ENCODE measurements around the gene NIN. TPM values are rescaled to one million over a fixed set of nuclear protein-coding genes. Genes with fewer than 3 reads are reported as not detected.

The NIN gene
- total RNA-seq, 1 donor from 2014 or later = 40.3 TPM

DNA sequence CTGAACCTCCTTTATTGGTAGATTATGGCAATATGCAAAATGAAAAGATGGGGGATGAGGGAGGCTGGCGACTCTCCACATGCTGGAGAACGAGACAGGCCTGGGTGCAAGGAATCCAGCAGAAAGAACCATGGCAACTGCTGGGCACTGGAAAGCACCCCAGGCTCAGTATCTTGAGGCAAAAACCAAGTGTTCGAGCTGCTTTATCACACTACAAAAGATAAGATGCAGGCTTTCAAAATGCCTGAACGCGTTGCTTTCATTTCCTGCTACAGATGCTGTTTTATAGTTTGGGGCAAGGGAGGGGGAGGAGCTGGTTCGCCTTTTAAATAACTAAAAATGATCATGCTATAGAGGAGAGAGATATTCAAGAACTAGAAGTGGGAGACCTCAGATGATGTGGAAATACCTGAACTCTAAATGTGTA lies 38.9 kb downstream of the NIN start:
- no peak for DNase-seq (ENCODE audit: low spot score)

DNA sequence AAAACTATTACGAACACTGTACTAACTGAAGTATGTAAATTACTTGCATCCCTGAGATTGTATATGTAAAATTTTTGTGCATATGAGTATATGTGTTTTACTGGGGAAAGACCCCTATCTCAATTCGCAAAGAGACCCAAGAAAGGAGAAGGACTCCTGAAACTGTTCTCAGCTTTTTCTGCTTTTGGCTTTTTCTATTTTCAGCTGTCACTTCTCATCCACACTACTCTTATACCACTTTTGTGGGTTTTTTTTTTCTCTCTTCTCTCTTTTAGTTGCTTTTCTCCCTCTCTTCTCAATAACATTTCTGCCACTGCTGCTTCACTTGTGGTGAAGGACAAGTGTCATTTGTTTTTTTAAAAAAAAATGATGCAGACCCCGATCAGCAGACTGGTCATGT lies 39.8 kb downstream of the NIN start:
- DNase-seq (ENCODE audit: low spot score) = no peak

DNA sequence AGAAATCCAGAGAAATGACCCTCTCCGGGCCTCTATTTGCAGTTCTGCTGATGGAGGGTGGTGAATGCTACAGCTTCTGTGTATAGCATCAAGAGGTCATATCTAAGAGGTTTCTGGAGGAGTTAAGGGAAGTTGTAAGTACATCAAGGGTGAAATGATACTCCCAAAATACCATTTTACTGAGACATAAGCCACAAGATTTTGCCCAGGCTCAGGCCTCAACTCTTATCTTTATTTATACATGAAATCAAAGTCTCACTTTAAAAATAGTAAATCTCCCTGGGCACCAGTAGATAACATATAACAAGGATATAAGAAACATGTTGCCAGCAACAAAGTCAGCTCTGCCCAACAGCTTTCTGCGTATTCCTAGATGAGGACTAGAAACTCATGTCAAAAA lies 40.4 kb downstream of the NIN start:
- DNase-seq (ENCODE audit: low spot score) = no peak

DNA sequence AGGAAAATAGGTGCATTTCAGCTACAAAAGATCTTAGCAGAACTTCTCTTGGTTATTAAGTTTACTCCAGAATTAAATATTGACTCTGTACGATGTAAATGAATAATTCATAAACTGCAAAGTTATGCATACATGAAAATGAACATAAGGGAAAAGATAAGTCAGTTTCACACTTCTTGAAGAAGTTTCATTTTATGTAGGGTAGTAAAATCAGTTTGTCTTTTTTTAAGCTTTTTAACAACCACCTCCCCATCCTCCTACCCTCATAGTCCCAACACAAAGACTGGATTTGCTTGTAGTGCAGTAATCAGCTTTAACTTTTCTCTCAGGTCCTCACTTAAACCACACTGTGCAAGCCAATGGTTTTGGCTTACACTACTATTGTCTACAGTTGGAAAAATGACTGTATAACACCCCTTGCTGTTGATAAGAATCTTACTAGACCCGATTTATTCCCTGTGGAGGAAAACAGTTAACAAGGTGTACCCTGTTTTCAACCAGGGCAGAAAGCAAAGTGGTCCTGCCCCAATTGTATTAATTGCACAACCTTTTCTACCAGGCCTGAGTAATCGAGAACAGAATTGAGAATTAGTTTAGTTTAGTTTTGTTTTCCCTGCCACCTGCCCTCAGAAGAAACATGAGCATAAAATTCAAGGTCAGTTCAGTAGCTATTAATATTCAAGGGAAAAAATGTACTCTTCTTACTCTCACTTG lies 44.1 kb downstream of the NIN start:
- no peak for DNase-seq (ENCODE audit: low spot score)

DNA sequence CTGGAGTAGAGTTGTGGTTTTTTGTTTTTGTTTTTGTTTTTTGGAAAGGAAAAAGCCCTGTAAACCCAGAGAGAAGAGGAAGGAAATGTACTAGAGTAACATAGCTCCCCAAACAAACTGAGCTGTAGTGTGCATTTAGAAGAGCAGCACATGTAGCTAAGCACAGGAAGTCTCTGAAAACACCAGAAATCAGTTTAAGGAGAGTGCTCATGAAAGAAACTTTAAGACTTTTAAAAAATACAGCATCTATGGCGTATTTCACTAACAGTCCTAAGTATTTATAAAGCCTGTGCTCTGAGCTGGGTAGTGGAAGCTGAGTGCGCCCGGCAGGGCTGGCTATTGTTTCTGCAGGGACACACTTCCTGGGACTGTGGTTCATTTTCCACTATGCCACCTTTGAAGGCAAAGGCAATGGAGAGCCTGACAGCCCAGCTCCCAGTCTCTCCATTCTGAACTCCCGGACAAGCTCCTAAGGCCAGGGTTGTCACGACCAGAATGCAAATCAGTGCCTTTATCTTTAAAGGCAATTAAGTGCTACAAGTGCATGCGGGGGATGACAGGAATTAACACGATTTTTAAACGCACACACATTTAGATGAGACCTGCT lies 45.4 kb downstream of the NIN start:
- no peak for DNase-seq (ENCODE audit: low spot score)

DNA sequence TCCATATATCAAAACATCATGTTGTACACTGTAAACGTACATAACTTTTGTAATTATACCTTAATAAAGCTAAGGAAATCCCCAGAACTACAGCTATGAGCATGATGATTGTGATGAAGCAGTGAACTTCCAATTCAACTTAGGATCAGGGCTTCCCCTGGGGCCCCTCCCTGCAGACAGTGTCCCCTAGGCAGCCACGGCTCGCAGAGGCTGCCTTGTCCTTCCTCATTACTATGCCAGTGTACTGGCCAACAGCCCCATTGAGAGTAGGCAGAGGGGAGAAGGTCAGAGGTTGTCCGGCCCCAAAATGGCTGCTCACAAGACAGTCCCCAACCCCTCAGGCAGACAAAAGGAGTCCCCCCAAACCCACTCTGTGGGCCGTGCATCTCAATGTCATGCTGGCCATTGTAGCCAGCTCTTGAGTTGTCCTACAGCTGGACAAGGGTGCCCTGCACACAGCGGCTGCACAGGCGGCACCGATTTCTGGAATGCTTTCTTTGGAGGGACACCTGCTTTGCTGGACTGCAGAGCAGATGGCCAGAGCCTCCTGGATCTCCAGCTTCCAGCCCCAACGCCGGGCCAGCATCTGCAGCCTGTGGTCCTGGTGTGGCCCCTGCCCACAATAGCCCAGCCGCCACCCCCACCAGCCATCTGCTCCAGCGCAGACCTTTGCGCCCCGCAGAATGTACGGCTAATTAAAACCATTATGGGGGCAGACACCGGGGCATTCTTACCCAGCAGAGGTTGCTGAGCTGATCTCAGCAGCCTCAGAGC lies 46.1 kb downstream of the NIN start:
- no peak for DNase-seq (ENCODE audit: low spot score)

DNA sequence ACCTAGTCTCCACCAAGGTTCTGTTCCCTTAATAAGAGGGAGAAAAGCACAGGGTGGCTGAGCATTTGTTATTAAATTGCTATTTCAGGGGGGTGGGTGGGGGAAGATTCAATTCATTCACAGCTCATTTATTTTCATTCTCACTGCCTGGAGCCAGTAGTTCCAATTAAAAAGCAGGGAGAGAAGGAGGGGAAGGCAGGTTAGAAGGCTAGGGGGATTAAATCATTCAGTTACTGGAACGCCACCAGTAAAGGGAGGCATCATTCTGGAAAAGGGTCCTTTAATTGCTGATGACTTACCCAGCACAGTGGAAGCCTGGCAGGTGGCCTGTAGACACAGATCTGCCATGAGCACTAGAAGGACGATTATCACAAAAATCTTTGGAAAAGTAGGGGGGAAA lies 47.4 kb downstream of the NIN start:
- DNase-seq (ENCODE audit: low spot score) = no peak

DNA sequence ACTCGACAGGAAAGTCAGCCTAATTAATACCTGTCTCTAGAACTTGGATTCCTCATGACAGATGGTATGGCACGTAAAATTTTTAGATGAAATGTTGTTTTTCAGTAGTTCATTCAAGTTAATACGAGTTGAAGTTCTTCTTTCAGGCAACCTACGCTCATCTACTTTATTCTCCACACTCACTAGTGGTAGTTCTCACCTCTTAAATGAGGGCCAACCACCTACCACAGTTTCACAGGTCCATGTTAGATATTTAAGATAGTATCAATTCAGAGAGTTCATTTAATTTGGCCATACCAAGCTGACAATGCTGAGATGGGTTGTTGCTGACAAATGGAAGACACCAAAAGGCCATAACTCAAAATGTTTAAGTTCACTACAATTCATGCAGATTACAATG lies 50.6 kb downstream of the NIN start:
- DNase-seq (ENCODE audit: low spot score) = no peak

DNA sequence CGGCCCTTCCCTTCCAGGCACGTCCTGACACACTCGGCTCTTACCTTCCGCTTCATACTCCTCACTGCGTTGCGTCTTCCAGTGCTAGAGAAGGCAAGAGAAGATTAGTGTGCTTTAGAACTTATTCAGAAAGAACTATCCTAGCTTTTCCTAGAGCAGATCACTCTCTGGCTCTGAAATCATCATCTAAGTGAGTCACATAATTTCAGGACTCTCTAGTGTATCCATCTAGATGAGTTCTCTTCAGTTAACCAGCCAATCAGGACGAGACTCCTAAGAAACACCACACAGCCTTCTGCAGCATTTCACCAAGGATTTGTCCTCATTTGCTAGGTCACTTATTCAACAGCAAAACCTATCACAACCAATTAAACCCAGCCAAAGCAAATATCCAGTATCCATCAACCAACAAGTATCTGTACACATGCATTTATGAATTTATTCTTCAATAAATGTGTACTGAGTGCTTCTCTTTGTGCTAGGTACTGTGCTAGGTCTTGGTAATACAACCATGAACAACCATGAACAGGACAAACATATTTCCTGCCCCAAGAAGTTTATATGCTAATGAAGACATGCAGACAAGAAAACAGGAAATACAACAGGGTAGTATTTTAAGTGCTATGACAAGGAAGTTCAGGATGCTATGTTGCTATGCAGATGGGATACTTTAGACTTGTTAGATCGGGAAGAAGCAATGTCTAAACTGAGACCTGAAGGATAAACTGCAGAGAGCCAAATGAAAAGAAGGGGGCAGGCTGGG lies 52.1 kb downstream of the NIN start:
- no peak for DNase-seq (ENCODE audit: low spot score)

DNA sequence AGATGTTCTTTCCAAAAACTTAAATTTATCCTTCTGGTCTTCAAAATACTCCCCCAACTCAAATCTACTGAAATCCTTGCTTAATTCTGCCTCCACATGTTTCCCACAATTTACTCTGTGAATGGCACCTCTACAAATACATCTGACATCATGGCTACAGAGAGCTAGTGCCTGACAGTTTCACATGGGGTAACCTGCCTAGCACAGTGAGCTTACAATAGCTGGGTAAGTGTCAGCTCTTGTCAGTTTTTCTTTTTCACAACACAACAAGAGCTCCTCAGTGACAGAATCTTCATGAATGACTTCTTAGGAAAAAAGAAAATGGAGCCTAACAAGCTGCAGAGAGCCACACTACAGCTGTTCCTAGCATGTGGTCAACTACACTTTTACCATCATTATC lies 54.4 kb downstream of the NIN start:
- DNase-seq (ENCODE audit: low spot score) = no peak

DNA sequence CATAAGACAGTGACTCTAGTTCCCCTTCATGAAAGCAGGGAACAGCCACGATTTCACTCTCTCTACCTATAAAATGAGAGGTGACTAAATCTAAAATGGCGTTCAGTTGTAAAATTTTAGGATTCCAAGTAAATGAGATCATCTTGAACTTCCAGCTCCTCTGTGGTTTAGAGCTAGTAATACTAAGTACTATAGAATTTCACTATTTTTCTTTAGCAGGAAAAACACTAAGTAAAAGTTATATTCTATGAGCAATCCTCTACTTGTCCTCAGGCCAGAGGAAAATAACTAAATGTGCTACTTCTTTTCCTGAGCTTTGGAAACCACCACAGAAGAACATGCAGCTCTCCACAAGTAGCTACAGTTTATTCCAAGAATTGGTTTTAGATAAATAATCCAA lies 55.6 kb downstream of the NIN start:
- no peak for DNase-seq (ENCODE audit: low spot score)

DNA sequence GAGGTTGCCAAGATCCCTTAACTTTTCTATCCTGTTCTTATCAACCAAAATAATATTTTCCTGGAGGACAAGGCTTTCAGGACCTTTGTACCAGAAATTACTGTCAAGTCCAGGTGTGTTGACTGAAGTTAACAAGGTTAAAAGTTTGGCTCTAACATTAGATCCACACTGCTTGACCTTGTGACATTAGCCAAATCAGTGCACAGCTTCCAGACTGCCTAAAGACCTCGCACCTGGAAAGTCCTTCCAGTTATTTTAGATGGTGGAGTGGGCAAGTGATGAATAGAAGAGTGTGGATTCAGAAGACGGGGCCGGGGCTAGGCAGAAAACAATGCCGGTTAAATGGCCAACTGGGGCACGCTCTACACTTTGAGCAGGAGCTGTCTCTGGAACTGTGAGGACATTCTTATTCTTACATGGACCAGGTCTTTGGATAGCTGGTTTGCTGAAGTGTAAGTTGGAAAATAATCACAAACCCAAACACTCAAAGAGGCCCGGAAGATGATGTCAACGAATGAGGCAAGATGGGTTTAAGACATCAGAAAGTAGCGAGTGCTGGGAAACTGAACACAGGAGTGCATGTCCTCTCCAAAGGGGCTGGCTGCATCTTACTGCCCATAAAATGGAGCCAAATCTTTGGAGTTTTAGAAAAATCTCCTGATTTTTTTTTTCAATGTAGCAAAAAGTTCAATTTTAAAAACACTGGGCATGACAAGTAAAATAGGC lies 56.3 kb downstream of the NIN start:
- DNase-seq (ENCODE audit: low spot score) = no peak

DNA sequence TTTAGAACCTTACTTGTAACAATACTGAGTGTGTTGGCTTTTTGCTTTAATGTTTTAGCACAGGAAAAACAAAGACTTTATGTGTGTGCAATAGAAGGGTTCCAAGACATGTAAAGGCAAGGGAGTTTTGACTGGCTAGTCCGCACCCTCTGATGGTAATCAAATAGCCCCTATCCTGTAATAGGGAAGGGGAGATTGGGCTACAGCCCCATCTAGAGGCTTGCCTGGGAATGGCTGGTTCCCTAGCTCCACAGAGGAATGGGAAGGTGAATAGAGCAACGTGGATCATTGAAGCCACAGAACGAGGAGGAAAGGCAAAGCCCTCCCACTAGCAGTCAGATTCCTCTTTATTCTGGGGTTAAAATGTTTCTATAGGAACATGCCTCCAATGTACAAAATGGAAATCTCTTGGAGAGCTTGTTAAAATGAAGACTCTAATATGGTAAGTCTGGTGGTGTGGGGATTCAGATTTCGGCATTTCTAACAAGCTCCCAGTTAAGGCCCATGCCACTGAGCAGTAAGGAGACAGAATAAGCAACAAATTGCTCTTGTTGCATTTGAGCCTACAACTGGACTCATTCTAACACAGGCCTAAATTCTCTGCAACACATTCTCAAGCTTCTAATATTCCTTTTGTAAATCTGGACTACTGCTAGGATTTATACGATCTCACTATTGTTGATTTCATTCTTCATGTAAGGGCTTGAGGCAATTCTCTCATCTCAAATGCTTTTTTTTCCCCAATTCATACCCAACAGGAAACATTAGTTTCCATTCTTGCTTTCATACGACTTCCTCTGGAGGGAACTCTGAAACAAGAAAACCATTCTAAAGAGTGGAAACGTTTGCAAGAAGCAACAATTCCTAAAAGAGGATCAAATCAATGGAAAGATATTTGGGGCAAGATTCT lies 57.1 kb downstream of the NIN start:
- DNase-seq (ENCODE audit: low spot score) = no peak

DNA sequence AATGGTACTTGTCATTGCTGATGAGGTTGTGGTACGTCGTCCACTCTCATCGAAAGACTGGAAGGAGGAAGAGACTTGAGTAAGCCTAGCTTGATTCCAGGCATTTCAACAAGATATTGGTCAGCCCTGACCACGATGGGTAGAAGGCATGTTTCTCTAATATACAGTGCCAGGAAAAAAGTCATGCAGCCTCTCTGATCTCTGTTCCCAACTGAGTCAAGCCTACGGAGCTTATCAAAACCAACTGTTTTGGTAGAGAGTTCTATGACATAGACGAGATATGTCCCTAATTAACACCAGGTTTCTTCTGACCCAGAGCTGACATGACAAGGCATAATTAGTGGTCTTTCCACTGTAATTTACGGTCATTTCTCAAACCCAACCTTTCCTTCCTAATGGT lies 58.5 kb downstream of the NIN start:
- DNase-seq (ENCODE audit: low spot score) = no peak

DNA sequence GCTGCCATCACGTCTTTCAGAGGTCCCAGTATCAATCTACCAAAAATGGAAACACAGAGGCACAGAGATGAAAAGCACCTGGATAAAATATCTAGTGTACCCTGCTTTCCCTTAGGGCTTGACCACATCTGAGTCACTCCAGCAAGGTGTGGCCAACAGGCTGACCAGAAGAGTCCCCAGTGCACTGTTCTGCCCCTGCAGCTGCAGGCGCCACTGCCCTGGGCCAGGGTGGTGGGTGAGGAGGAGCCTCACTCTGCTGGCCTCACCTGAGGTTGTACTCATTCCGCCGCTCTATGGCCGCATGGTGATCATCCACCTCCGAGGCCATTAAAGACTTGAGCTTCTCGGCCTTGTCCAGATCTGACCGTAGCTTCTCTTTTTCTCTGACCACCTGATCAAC lies 60.4 kb downstream of the NIN start:
- DNase-seq (ENCODE audit: low spot score) = no peak

DNA sequence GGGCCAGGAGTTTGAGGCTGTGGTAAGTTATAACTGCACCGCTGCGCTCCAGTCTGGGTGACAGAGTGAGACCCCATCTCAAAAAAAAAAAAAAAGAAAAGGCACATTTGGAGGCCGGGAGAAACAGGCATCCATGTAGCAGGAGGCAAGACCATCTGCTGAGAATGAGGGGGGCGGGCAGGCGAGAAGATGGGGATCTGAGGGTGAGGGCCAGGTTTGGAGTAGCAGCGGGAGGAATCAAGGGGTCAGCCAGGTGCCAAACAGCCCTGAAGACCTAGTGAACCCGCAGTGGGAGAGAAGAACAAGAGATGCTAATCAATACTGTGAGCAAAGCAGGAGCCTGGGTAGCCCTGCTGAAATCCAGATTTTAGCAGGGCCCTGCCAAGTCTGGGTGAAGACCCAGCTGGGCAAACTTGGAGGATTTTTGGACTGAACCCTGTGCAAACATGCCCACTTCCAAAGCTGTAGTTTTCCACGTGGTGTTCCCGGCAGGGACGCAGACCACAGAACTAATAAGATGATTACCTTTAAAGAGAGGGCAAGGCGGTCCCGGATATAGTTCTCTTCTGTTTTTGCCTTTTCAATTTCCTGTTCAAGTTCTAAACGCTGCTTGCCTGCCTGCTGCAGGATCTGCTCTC lies 61.0 kb downstream of the NIN start:
- DNase-seq (ENCODE audit: low spot score) = no peak

DNA sequence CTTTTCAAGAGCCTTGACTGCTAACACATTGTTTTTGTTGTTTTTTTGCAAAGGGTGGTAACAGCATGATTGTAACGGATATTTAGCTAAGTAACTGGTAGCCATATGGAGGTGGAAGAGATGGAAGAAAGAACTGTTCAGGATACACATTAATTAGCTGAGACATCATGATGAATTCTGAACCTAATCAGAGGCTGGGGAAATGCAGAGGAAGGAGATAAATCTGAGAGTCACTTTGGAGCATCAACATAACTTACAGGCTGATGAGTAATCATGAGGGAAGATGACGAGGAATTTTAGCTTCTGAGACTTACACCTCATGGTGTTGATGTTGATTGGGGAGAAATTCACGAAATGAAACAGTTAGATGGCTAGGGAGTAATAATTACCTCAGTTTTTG lies 62.3 kb downstream of the NIN start:
- DNase-seq (ENCODE audit: low spot score) = no peak

DNA sequence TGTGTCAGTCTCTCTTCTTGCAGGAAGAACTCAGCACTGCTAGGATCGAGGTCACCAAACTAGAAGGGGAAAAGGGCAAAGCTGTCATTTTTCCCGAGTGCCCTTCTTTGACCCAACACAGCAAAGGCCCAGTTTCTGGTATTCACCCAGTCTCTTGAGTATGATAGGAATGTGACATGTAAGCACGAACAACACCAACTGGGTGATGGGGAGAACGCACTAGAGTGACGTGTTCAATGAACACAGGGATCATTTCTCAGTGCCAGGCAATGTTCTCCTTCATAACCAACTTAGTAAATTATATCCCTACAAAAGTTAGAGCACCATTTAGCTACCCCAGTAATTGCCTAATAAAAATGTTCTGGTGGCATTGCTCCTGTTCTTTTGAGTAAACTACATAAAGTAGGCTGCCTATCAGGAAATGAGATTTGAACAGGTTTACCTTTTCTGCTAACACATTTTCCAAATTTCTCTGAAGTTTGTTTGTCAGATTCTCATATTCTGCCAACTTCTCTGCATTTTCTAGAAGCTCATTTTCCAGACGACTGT lies 64.5 kb downstream of the NIN start:
- no peak for DNase-seq (ENCODE audit: low spot score)

DNA sequence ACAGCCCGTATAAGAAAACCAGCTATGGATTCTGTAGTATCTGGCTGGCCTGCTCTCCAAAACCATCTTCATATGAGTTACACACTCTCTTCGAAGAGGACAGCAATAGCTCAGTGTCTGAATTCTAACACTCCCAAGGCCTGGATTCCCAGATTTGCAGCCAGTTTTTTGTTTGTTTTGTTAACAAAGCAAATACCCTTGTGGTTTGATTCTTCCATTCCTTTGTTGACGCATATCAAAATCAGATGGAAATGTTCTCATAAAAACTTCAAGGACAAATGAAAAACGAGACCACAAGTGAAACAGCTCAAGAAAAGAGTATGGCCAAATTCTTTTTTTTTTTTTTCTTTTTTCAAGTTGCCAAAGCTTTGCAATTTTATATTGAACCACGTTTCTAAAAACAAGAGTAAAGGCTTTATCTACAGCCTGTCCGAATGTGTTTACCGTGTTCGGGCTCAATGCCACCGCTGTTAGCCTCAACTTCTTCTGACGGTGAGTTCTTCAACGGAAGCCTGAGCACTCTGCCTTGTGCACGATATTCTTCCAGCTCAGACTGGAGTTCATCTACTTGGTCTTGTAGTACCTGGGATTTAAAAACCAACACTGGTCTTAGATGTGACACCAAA lies 67.5 kb downstream of the NIN start:
- no peak for DNase-seq (ENCODE audit: low spot score)

Measured in mesenteric fat pad (tissue), 1 donor.